AG09319 (cell line): ENCODE data around the gene GIPC2.

Source experiments
- DNase-seq: peaks from one replicate; pipeline ENCODE4 v3.0.0-alpha.2; 2010; ENCODE audit warnings: low read depth; ENCODE audit errors: extremely low read depth
- TF ChIP-seq, protein P1 (sequence below): IDR thresholded peaks from 2 replicates; pipeline ENCODE4 v1.5.1; 2011; ENCODE audit warnings: low read depth, mild to moderate bottlenecking, inconsistent platforms, low read length, moderate library complexity

Gene GIPC2

DNA sequence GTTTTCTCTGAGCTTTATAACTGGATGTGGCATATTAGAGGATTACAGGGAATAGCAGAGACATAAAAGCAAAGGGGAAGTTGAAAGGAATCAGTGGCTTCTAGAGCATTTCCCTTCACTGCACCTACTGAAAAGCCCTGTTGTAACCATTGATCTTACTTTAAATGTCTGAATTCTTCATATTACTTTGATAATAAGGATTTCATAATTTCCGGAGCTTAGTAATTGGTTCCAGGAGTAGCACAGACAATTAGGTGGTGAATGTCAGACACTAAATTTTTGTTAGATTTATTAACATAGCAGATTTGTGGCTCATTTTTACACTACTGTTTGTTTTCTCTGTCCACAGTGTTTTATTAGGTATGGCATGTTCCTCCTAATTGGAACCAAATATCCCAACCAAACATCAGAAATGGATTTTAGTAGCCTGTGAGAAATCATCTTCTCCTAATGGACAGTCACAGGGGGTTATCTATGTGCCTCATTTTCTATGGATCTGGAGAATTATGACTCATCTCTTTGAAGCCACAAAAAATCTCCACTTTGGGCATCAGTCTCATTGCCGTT is 100.5 kb downstream of the GIPC2 start:
- DNase-seq: no peak
- TF ChIP-seq, protein P1, sequence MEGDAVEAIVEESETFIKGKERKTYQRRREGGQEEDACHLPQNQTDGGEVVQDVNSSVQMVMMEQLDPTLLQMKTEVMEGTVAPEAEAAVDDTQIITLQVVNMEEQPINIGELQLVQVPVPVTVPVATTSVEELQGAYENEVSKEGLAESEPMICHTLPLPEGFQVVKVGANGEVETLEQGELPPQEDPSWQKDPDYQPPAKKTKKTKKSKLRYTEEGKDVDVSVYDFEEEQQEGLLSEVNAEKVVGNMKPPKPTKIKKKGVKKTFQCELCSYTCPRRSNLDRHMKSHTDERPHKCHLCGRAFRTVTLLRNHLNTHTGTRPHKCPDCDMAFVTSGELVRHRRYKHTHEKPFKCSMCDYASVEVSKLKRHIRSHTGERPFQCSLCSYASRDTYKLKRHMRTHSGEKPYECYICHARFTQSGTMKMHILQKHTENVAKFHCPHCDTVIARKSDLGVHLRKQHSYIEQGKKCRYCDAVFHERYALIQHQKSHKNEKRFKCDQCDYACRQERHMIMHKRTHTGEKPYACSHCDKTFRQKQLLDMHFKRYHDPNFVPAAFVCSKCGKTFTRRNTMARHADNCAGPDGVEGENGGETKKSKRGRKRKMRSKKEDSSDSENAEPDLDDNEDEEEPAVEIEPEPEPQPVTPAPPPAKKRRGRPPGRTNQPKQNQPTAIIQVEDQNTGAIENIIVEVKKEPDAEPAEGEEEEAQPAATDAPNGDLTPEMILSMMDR: no peak

DNA sequence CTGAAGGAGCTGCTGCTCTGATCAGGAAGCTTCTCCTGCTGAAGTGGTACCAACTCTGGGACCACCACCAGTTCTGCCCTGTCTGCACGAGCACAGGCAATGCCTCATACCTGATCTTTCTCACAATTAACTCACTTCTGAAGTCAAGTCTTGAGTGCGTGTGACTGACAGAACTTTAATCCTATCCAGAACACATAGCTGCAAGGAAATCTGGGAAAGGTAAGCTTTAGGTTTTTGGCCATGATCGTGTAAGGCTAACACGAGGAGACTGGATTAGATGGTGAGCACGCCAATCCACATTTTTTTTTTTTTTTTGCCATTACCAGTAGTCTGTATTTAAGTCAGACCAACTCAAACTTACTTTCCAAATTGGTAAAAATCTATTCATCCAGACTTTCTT is 101.3 kb downstream of the GIPC2 start:
- no peak for DNase-seq
- TF ChIP-seq, protein P1: no peak

DNA sequence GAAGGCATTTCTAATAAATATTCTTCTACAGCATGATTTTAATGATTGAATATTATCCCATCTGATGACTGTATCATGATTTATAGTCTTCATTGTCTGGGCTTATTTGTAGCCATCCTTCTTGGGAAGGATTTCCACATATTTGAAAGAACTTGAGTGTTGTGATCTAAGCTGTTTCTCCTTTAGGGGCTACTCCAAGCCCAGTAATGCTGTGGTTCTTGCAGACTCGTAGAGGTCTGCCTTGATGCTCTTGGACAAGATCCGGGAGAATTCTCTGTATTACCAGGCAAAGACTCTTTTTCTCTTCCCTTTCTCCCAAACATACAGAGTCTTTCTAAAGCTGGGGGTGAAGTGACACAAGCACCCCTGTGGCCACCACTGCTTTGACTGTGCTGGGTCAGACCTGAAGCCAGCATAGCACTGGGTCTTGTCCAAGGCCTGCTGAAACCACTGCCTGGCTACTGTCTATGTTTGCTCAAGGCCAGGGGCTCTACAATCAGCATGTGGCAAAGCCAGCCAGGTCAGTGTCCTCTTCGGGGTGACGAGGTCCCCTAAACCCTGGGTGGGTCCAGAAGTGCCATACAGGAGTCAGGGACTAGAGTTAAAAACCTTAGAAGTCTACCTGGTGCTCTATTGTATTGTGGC is 107.4 kb downstream of the GIPC2 start:
- DNase-seq: no peak
- TF ChIP-seq, protein P1: no peak

DNA sequence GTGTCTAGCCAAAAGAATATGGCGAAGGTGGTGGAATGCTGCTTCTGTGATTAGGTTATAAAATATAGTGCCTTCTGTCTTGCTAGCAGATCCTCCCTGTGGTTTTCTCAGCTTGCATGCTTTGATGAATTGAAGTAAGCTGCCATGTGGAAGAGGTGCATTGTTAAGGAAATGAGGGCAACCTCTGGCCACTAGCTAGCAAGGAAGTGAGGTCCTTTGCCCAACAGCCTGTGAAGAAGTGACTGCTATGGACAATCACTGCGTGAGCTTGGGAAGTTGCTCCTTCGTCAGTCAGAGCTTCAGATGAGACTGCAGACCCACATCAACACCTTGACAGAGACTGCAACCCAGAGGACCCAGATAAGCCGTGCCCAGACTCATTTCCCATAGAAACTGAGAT is 109.4 kb downstream of the GIPC2 start:
- TF ChIP-seq, protein P1: no peak
- no peak for DNase-seq

DNA sequence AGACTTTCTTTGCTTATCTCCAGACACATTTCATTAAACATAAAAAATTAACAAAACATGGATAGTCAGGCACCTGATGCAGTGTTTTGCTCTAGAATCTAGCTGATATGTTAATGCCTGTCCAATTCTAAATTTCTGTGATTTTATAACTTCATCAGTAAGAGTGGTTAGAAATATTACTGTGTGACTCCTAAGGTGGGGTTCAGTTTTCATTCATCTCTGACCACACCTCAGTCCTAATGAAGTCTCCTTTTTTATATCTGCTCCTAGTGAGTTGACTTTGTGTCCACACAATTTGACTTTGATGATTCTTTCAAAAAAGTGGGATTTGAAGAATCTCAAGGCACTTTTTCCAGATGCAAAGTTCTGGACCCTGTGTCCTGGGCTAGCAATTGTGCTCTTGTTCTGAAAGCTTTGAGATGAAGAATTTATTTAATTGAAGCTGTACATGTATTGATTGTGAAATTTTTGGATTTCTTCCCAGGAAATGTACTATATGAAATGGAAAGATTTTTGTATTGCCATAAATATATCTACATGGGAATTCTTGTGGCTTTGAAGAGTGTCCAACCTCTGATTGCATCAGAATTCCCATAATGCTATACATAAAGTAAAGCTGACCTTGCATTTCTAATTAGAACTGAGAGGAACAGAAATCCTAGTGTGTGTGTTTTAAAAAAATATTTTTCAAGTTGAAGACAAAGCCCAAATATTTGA is 111.2 kb downstream of the GIPC2 start:
- no peak for DNase-seq
- TF ChIP-seq, protein P1: no peak

DNA sequence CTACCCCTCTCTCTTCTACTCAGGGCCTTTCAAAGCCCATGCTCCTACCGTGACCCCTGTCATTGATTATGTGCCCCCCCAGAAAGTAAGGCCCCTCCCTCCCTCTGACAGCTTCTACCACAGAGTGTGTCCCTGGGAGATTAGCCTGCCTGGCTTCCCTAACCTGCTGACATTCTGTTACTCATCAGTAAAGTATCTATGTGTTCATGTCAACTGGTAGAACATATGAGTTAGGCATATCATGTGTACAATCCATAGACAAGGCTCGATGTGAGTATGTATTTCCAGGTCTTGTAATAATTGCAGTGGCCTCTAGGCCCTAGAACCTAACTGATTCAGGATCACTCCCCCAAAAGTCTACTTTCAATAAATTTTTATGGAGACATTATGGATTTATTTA is 120.0 kb downstream of the GIPC2 start:
- DNase-seq: no peak
- TF ChIP-seq, protein P1: no peak

DNA sequence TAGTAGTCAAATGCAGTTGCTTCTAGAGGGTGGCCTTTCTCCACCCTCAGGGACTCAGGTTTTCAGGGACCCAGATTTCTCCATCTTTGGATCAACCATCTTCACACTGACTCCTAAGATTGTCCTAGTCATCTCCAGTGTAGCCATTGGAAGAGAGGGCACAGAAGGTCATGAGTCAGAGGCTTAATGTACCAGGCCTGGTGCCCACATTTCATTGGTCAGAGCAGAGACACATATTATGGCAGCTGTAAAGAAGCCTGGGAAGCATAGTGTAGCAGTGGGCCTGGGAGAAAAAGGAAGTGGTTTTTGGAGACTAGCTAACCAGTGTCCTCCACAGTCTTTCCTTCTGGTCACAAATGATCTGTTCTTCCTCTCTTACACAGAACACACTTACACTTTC is 122.5 kb downstream of the GIPC2 start:
- TF ChIP-seq, protein P1: no peak
- DNase-seq: no peak
